K562 (cell line): Measurements from ENCODE around the gene DDIT3. TPM values are rescaled to one million over a fixed set of nuclear protein-coding genes. Genes with fewer than 3 reads are reported as not detected.
A peak's percentile ranks its signal among the peaks of the same experiment; 100 is the strongest.

ENCODE experiments used
- CREB3 ChIP-seq: fragments of 450-650 bp; conservative IDR thresholded peaks from 2 replicates; pipeline ENCODE4 v1.6.1; 2016; ENCODE audit warnings: missing genetic modification characterization, low read depth, mild to moderate bottlenecking, missing compliant biosample characterization, moderate library complexity
- CXXC5 ChIP-seq: fragments of 250-450 bp; sonication (Bioruptor Pico); IDR thresholded peaks from 2 replicates; pipeline ENCODE4 v1.8.0; 2022; ENCODE audit warnings: inconsistent platforms, mild to moderate bottlenecking, moderate library complexity
- E2F4 ChIP-seq: sonication (generic); formaldehyde crosslinking; IDR thresholded peaks from 2 replicates; pipeline ENCODE4 v1.8.0; 2022; ENCODE audit warnings: mild to moderate bottlenecking, low read depth, missing genetic modification reagents
- ELK1 ChIP-seq: sonication (generic); formaldehyde crosslinking; IDR thresholded peaks from 2 replicates; pipeline ENCODE4 v1.8.1; 2022; ENCODE audit warnings: missing genetic modification reagents
- ELK3 ChIP-seq: fragments of 450-650 bp; formaldehyde crosslinking; IDR thresholded peaks from 2 replicates; pipeline ENCODE4 v1.4.0; 2020; ENCODE audit warnings: mild to moderate bottlenecking
- ETS2 ChIP-seq: IDR thresholded peaks from 2 replicates; pipeline ENCODE4 v1.6.1; 2016; ENCODE audit warnings: borderline replicate concordance, missing genetic modification characterization, mild to moderate bottlenecking, moderate library complexity, missing compliant biosample characterization; ENCODE audit not compliant: poor library complexity, severe bottlenecking
- KAT2B ChIP-seq: IDR thresholded peaks from one replicate; pipeline ENCODE4 v1.6.1; 2012; ENCODE audit warnings: low read depth, mild to moderate bottlenecking, control low read depth, inconsistent platforms, low read length, moderate library complexity
- KHSRP ChIP-seq: fragments of 450-650 bp; IDR thresholded peaks from 2 replicates; pipeline ENCODE4 v1.6.1; 2017
- NR2C1 ChIP-seq, 2 experiments: fragments of 450-650 bp; IDR thresholded peaks; 2 replicates each; pipeline ENCODE4 v1.6.1; 2017; ENCODE audit warnings: mild to moderate bottlenecking in 2 of 2, antibody characterized with exemption in 1 of 2, inconsistent platforms in 1 of 2, missing compliant biosample characterization in 1 of 2, missing genetic modification characterization in 1 of 2
- SIN3B ChIP-seq: fragments of 450-650 bp; IDR thresholded peaks from 2 replicates; pipeline ENCODE4 v1.6.1; 2017; ENCODE audit warnings: low read depth, mild to moderate bottlenecking, moderate library complexity
- SMAD4 ChIP-seq: fragments of 250-450 bp; sonication (Bioruptor Pico); conservative IDR thresholded peaks from 2 replicates; pipeline ENCODE4 v1.8.0; 2021; ENCODE audit warnings: inconsistent platforms, mild to moderate bottlenecking, moderate library complexity
- SPI1 ChIP-seq: IDR thresholded peaks from 2 replicates; pipeline ENCODE4 v1.6.1; 2011; ENCODE audit warnings: low read depth, low read length, control low read depth, borderline replicate concordance
- TOE1 ChIP-seq, 2 experiments: fragments of 450-650 bp in 1 of 2; sonication (generic) in 1 of 2; formaldehyde crosslinking in 1 of 2; IDR thresholded peaks; 2 replicates each; pipeline versions ENCODE4 v1.7.1 to v1.8.0; 2016 to 2022; ENCODE audit warnings: borderline replicate concordance in 2 of 2, mild to moderate bottlenecking in 2 of 2, antibody characterized with exemption in 1 of 2, inconsistent platforms in 1 of 2, low read depth in 1 of 2, missing genetic modification reagents in 1 of 2, moderate library complexity in 1 of 2
- TRIM28 ChIP-seq: fragments of 450-650 bp; IDR thresholded peaks from 2 replicates; pipeline ENCODE4 v1.6.1; 2017
- ZNF124 ChIP-seq: sonication (generic); formaldehyde crosslinking; IDR thresholded peaks from 2 replicates; pipeline ENCODE4 v1.8.1; 2022; ENCODE audit warnings: missing genetic modification reagents
- ZNF143 ChIP-seq: sonication (generic); formaldehyde crosslinking; IDR thresholded peaks from 2 replicates; pipeline ENCODE4 v1.9.0; 2022; ENCODE audit warnings: mild to moderate bottlenecking, missing genetic modification reagents
- ZNF212 ChIP-seq: fragments of 450-650 bp; formaldehyde crosslinking; IDR thresholded peaks from 2 replicates; pipeline ENCODE4 v1.4.0; 2020; ENCODE audit warnings: mild to moderate bottlenecking
- ZNF217 ChIP-seq: sonication (generic); formaldehyde crosslinking; IDR thresholded peaks from 2 replicates; pipeline ENCODE4 v1.8.0; 2022; ENCODE audit warnings: mild to moderate bottlenecking, missing genetic modification reagents
- ZNF263 ChIP-seq: sonication (generic); formaldehyde crosslinking; IDR thresholded peaks from 2 replicates; pipeline ENCODE4 v1.8.0; 2022; ENCODE audit warnings: mild to moderate bottlenecking, missing genetic modification reagents, borderline replicate concordance
- ZNF449 ChIP-seq: fragments of 250-450 bp; sonication (Bioruptor Pico); IDR thresholded peaks from 2 replicates; pipeline ENCODE4 v1.8.0; 2022; ENCODE audit warnings: moderate library complexity, mild to moderate bottlenecking, inconsistent platforms
- ZNF707 ChIP-seq: fragments of 250-450 bp; sonication (Bioruptor Pico); conservative IDR thresholded peaks from 2 replicates; pipeline ENCODE4 v1.8.0; 2022; ENCODE audit warnings: inconsistent platforms, mild to moderate bottlenecking, moderate library complexity
- ZNF717 ChIP-seq: fragments of 250-450 bp; sonication (Bioruptor Pico); IDR thresholded peaks from 2 replicates; pipeline ENCODE4 v1.5.0; 2021
- polyA plus RNA-seq, 8 experiments: library from polyadenylated mRNA; depleted of rRNA in 4 of 8; stranded (reverse) in 5 of 8; unstranded in 3 of 8; fragments of >200 nt; fragmentation: Nextera tagmentation in 2 of 8; fragmentation: Illumina TruSeq in 1 of 8; extraction: Ambion mirVana in 2 of 8; extraction: Trizol in 1 of 8; gene quantifications; 2 replicates each; pipeline versions ENCODE4 v1.2.1 to v1.2.3, GENCODE V29; 2011 to 2014; ENCODE audit warnings: inconsistent platforms in 1 of 8, missing spikeins in 1 of 8
- total RNA-seq, 7 experiments: library from RNA; depleted of rRNA in 6 of 7; stranded (reverse); fragments of >200 nt in 6 of 7; fragmentation: Illumina TruSeq in 2 of 7; extraction: Trizol in 2 of 7; gene quantifications; 2 replicates each; pipeline versions ENCODE4 v1.2.1 to v1.2.3, GENCODE V29; 2011 to 2021; ENCODE audit warnings: low replicate concordance in 1 of 7

DDIT3 gene
- total and polyA plus RNA-seq, 9 of the 15 experiments (the other 6 are each of a cell fraction or from before 2014, with no cell fraction given), result 59.1 to 272 (median 89.9) TPM

- TF ChIP-seq ELK1 (CRISPR knock-in tag) (no peak), KAT2B (no peak), SMAD4 (CRISPR knock-in tag) (no peak), ZNF217 (CRISPR knock-in tag) (no peak), CREB3 (tag) (no peak), ZNF707 (CRISPR knock-in tag) (no peak), ZNF449 (CRISPR knock-in tag) (no peak), ZNF263 (CRISPR knock-in tag) (peak; percentile 43; the same call in 1 of the 2 replicates), E2F4 (CRISPR knock-in tag) (no peak), CXXC5 (no peak), ZNF124 (CRISPR knock-in tag) (no peak), ETS2 (no peak), TRIM28 (no peak), ZNF212 (no peak), TOE1 (IDR thresholded peaks at IDR 0.05; ENCODE audit: borderline replicate concordance) (0 out of 2 replicates have a peak, but pooled peaks have one; percentile 2), TOE1 (CRISPR knock-in tag; IDR thresholded peaks at IDR 0.05; ENCODE audit: borderline replicate concordance, low read depth) (no peak), ZNF717 (CRISPR knock-in tag) (no peak), SPI1 (no peak), NR2C1 (IDR thresholded peaks at IDR 0.05) (no peak), NR2C1 (tag; IDR thresholded peaks at IDR 0.05) (0 out of 2 replicates have a peak, but pooled peaks have one; percentile 21), ZNF143 (no peak), ELK3 (CRISPR knock-in tag) (no peak), KHSRP (no peak), SIN3B (no peak)
These were observed 25.6 kb upstream of the DDIT3 start (continued) for GRCh38 chr12:57545809-57546437.
